ENCODE results near the gene FANCC.

The FANCC gene

DNA sequence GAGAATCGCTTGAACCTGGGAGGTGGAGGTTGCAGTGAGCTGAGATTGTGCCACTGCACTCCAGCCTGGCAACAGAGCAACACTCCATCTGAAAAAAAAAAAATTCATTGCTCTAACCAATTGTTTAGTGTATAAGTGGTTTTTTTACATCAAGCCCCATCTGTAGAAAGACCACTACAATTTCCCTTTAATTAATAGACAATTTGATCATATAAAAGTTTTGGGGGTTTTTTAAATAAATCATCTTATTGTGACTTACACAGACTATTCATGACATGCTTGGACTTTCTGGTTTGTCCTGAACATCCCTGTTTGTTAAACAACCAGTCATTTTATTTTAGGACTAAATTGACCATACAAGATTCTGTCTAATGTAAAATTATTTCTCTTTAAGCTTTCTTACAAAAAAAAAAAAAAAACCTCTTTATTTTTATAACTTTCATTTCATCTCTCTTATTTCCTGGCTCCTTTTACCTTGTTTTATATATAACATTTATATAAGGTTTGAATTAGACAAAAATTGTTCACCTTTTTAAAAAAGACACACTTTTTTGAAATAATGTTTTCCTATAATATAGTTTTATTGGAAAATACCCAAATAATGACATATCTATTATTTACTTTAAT is 9.8 kb upstream of the FANCC start:
- no peaks in the 10 kb centered on the region for H3K36me3 ChIP-seq (ENCODE audit: insufficient read depth, low read length)
- no peaks in the 10 kb centered on the region for H3K9me3 ChIP-seq (ENCODE audit: low read length)
- H3K9ac ChIP-seq (ENCODE audit: low read length), result no peak overlapping the region
- no peaks in the 10 kb centered on the region for H3K27me3 ChIP-seq (ENCODE audit: control insufficient read depth in 1 of 2, insufficient read depth in 2 of 2, low read length in 2 of 2)
- H3K27ac ChIP-seq (ENCODE audit: low read depth, low read length), result no peak overlapping the region
- H3K4me3 ChIP-seq (ENCODE audit: low read depth in 1 of 2, low read length in 2 of 2), result no peak overlapping the region
- no peaks in the 10 kb centered on the region for H3K4me1 ChIP-seq (ENCODE audit: insufficient read depth, low read length)

DNA sequence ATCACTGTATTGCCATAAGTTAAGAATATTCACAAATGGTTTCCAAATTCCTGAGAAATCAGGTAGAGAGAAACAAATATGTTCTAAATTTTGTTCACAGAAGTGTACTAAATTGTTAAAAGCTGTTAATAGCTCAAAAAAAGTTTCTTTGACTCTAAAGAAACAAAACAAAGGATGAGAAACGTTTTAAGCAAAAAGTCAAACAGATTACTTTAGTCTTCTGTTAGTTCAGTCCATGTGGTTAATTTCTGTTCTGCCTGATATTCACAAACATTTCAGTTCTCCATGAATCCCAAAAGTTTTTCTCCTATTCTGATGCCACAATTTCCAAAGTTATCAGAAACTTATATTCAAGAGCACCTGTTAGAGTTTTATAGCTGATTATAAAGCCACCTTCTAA is 7.7 kb upstream of the FANCC start:
- H3K9ac ChIP-seq (ENCODE audit: low read length), result no peak overlapping the region
- no peak overlapping the region for H3K4me3 ChIP-seq (ENCODE audit: low read depth in 1 of 2, low read length in 2 of 2)
- no peaks in the 10 kb centered on the region for H3K36me3 ChIP-seq (ENCODE audit: insufficient read depth, low read length)
- H3K27me3 ChIP-seq (ENCODE audit: control insufficient read depth in 1 of 2, insufficient read depth in 2 of 2, low read length in 2 of 2), result no peaks in the 10 kb centered on the region
- H3K9me3 ChIP-seq (ENCODE audit: low read length), result no peaks in the 10 kb centered on the region
- H3K27ac ChIP-seq (ENCODE audit: low read depth, low read length), result no peak overlapping the region
- H3K4me1 ChIP-seq (ENCODE audit: insufficient read depth, low read length), result no peaks in the 10 kb centered on the region

DNA sequence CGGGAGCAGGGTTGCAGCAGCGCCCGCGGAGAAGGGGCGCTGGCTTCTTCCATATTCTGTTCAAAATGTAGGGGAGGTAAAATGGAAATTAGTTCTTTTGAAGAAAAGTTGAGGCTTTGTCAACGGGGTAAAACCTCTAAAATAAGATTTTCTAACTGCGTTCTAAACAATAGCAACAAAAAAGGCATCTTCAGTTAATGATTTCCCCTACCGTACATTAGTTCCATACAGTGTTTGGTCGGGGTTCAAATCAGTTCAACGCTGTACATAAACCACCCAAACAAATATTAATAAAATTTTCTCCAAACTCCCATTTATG is 343 bp upstream of the FANCC start:
- Histone ChIP-seq H3K9me3 (ENCODE audit: low read length) (no peaks in the 10 kb centered on the region), H3K27ac (ENCODE audit: low read depth, low read length) (peak overlapping the region; percentile 96), H3K36me3 (ENCODE audit: insufficient read depth, low read length) (no peaks in the 10 kb centered on the region), H3K4me3 (ENCODE audit: low read depth in 1 of 2, low read length in 2 of 2) (peak overlapping the region; percentile 62 to 90), H3K27me3 (ENCODE audit: control insufficient read depth in 1 of 2, insufficient read depth in 2 of 2, low read length in 2 of 2) (no peaks in the 10 kb centered on the region), H3K4me1 (ENCODE audit: insufficient read depth, low read length) (no peaks in the 10 kb centered on the region), H3K9ac (ENCODE audit: low read length) (peak overlapping the region; percentile 15)

DNA sequence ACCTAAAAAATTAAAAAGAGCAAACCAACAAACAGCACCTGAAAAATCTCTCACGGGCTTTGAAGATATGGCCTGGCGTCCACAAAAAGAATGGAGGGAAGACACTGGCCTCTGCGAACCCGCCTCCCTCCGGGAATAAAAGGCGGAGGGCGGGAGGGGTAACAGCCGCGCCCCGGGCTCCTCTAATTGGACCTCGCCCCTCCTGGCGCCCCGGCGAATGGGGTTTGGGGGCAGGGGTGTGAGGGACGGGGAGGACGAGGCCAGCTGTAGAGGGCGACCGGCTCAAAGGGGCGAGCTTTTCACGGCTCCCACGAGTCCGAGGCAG is 753 bp downstream of the FANCC start:
- Histone ChIP-seq H3K9me3 (ENCODE audit: low read length) (no peaks in the 10 kb centered on the region), H3K27me3 (ENCODE audit: control insufficient read depth in 1 of 2, insufficient read depth in 2 of 2, low read length in 2 of 2) (no peaks in the 10 kb centered on the region), H3K27ac (ENCODE audit: low read depth, low read length) (peak overlapping the region; percentile 73), H3K36me3 (ENCODE audit: insufficient read depth, low read length) (no peaks in the 10 kb centered on the region), H3K4me1 (ENCODE audit: insufficient read depth, low read length) (no peaks in the 10 kb centered on the region), H3K4me3 (ENCODE audit: low read depth in 1 of 2, low read length in 2 of 2) (peak overlapping the region; percentile 62 to 90), H3K9ac (ENCODE audit: low read length) (peak overlapping the region; percentile 56)

DNA sequence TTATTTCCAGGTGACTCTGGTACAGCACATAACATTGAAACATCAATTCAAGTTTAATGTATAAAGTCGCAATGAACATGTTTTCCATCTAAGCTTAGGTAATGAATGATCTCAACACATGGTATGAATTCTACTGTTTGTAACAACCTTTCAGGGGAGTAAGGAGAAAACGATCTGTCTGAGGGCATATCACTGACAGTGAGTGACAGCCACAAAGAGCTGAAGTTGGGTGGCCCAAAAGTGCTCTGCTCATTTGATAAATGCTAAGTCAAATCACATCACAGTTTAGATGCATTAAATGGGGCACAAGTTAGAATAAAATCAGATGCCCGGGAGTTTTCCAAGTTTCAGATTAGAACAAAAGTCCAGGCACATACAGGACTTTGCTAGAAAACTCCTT is 1.2 kb downstream of the FANCC start:
- Histone ChIP-seq H3K36me3 (ENCODE audit: insufficient read depth, low read length) (no peaks in the 10 kb centered on the region), H3K27ac (ENCODE audit: low read depth, low read length) (peak overlapping the region; percentile 73), H3K9me3 (ENCODE audit: low read length) (no peaks in the 10 kb centered on the region), H3K4me3 (ENCODE audit: low read depth in 1 of 2, low read length in 2 of 2) (peak overlapping the region; percentile 62 to 90), H3K4me1 (ENCODE audit: insufficient read depth, low read length) (no peaks in the 10 kb centered on the region), H3K27me3 (ENCODE audit: control insufficient read depth in 1 of 2, insufficient read depth in 2 of 2, low read length in 2 of 2) (no peaks in the 10 kb centered on the region), H3K9ac (ENCODE audit: low read length) (peak overlapping the region; percentile 56)

DNA sequence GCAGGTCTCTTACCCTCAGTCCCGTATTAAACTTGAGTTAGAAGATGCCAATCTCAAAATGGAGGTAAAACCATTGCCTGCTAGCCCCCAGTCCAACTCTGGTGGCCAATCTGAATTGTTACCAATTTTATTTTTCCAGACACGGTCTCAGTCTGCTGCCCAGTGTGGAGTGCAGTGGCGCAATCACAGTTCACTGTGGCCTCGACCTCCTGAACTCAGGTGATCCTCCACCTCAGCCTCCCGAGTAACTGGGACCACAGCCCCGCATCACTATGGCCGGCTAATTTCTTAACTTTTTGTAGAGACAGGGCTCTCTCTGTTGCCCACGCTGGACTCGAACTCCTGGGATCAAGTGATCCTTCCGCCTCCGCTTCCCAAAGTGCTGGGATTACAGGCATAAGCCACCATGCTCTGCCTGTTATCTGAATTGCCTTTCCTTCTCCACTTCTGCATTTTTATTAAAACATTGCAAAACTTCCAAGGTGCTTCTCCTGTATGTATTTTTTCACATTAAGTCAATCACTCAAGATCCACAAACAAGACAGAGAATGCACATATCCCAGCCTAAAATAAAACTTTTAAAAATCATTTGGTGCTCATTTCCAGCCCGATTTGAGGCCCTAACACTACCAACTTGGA is 2.3 kb downstream of the FANCC start:
- Histone ChIP-seq H3K4me1 (ENCODE audit: insufficient read depth, low read length) (no peaks in the 10 kb centered on the region), H3K4me3 (ENCODE audit: low read depth in 1 of 2, low read length in 2 of 2) (no peak overlapping the region), H3K9ac (ENCODE audit: low read length) (no peak overlapping the region), H3K27me3 (ENCODE audit: control insufficient read depth in 1 of 2, insufficient read depth in 2 of 2, low read length in 2 of 2) (no peaks in the 10 kb centered on the region), H3K27ac (ENCODE audit: low read depth, low read length) (no peak overlapping the region), H3K36me3 (ENCODE audit: insufficient read depth, low read length) (no peaks in the 10 kb centered on the region), H3K9me3 (ENCODE audit: low read length) (no peaks in the 10 kb centered on the region)

DNA sequence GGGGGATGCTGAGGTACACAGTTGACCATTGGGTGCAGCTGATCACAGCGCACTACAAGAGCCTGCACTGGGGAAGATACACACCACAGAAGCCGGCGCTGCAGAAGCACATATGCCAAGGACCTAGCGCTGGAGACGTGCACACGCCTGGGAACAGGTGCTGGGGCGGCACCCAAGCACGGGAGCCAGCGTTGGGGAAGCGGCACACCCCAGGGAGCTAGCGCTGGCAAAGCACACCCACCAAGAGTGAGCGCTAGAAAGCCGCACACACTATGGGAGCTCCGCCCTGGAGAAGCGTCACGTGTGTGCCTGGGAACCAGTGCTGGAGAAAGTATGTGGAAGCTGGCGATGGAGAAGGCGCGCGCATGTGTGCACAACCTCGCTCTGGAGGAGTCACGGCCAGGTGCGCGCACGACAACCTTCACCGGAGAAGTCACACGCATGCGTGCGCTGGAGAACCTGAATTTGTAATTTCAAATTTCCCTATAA is 4.5 kb downstream of the FANCC start:
- H3K36me3 ChIP-seq (ENCODE audit: insufficient read depth, low read length), result no peaks in the 10 kb centered on the region
- H3K4me3 ChIP-seq (ENCODE audit: low read depth in 1 of 2, low read length in 2 of 2), result peak overlapping the region in 1 of 2 donors; percentile 55
- no peak overlapping the region for H3K9ac ChIP-seq (ENCODE audit: low read length)
- no peak overlapping the region for H3K27ac ChIP-seq (ENCODE audit: low read depth, low read length)
- no peaks in the 10 kb centered on the region for H3K4me1 ChIP-seq (ENCODE audit: insufficient read depth, low read length)
- H3K9me3 ChIP-seq (ENCODE audit: low read length), result no peaks in the 10 kb centered on the region
- H3K27me3 ChIP-seq (ENCODE audit: control insufficient read depth in 1 of 2, insufficient read depth in 2 of 2, low read length in 2 of 2), result no peaks in the 10 kb centered on the region

DNA sequence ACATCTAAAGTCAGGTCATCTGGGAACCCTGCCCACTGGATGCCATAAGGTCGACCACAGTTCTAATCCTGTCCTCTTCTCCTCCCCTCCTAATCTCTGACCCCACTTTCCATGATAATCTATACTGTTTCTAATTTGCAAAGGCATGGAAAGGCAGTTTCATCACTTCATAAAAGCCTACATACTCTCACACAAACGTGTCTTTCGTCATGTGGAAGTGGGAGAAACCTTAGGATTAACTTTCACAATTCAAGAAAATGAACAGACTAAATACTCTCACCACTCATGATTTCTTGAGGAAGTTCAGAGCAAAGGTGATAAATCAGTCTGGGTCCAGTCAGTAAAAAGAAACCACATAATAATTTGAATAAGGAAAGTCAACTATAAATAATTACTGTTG is 5.5 kb downstream of the FANCC start:
- Histone ChIP-seq H3K27ac (ENCODE audit: low read depth, low read length) (no peak overlapping the region), H3K36me3 (ENCODE audit: insufficient read depth, low read length) (no peaks in the 10 kb centered on the region), H3K9ac (ENCODE audit: low read length) (no peak overlapping the region), H3K27me3 (ENCODE audit: control insufficient read depth in 1 of 2, insufficient read depth in 2 of 2, low read length in 2 of 2) (no peaks in the 10 kb centered on the region), H3K9me3 (ENCODE audit: low read length) (no peaks in the 10 kb centered on the region), H3K4me3 (ENCODE audit: low read depth in 1 of 2, low read length in 2 of 2) (no peak overlapping the region), H3K4me1 (ENCODE audit: insufficient read depth, low read length) (no peaks in the 10 kb centered on the region)

DNA sequence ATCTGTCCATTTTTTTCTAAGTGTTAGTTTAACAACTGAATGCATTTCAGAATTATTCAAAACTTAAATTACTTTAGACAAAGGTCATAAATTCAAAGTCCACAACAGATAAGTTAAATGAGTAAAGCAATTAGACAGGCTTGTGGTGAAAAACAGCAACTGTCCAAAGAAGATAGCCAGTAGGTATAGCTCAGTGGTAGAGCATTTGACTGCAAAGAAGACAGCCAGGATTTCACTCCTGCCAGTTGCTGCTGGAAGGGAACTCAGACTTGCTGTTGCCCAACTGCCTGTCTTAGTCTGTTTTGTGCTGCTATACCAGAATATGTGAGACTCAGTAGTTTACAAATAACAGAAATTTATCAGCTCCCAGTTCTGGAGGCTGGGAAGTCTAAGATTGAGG is 10.0 kb downstream of the FANCC start:
- Histone ChIP-seq H3K9ac (ENCODE audit: low read length) (no peak overlapping the region), H3K4me3 (ENCODE audit: low read depth in 1 of 2, low read length in 2 of 2) (no peak overlapping the region), H3K27me3 (ENCODE audit: control insufficient read depth in 1 of 2, insufficient read depth in 2 of 2, low read length in 2 of 2) (no peaks in the 10 kb centered on the region), H3K27ac (ENCODE audit: low read depth, low read length) (no peak overlapping the region), H3K36me3 (ENCODE audit: insufficient read depth, low read length) (no peaks in the 10 kb centered on the region), H3K9me3 (ENCODE audit: low read length) (no peaks in the 10 kb centered on the region), H3K4me1 (ENCODE audit: insufficient read depth, low read length) (peaks cover 10% of the 10 kb centered on the region)

DNA sequence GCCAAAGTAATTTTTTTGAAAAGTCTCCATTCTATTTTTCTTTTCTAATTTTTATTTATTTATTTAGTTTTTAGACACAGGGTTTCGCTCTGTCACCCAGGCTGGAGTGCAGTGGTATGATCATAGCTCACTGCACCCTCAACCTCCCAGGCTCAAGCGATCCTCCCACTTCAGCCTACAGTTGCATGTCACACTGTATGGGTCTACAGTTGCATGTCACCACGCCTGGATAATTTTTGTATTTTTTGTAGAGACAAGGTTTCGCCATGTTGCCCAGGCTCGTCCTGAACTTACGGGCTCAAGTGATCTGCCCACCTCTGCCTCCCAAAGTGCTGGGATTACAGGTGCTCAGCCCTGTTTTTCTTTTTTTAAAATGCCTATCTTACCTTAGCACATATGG is 10.7 kb downstream of the FANCC start:
- Histone ChIP-seq H3K36me3 (ENCODE audit: insufficient read depth, low read length) (no peaks in the 10 kb centered on the region), H3K27me3 (ENCODE audit: control insufficient read depth in 1 of 2, insufficient read depth in 2 of 2, low read length in 2 of 2) (no peaks in the 10 kb centered on the region), H3K4me3 (ENCODE audit: low read depth in 1 of 2, low read length in 2 of 2) (no peak overlapping the region), H3K9me3 (ENCODE audit: low read length) (no peaks in the 10 kb centered on the region), H3K27ac (ENCODE audit: low read depth, low read length) (no peak overlapping the region), H3K9ac (ENCODE audit: low read length) (no peak overlapping the region), H3K4me1 (ENCODE audit: insufficient read depth, low read length) (peaks cover 10% of the 10 kb centered on the region)

DNA sequence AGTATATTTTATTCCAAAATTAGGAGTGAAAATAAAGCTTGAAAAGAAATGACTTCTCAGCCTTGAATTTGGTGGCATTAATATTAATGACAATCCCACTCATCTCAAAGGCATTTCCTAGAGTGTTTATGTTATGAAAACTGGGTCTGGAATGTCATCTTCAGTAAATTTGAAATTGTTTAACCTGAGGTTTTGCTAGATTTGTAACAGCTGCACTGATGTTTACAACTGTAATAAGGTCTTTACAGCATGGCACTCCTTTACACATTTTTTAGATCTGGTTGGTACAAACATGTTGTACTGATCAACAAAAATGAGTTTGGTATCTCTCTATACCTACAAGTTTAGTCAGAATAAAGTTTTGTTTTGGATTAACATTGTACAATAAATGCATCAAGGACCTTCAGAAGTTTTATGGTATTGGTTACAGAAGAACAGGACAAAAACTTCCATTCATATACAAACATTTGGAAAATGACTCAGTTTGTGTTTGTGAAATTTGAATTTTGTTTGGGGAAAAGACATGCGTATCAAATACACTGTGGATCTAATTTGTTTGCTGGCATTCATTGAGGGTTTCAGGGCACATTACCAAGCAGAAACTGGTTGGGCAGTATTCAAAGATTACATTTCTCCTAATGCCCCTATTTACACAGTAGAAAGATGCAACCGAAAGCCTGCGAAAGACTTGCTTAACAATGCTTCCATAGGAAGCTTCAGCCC is 11.6 kb downstream of the FANCC start:
- H3K36me3 ChIP-seq (ENCODE audit: insufficient read depth, low read length), result no peaks in the 10 kb centered on the region
- H3K4me3 ChIP-seq (ENCODE audit: low read depth in 1 of 2, low read length in 2 of 2), result no peak overlapping the region
- H3K9ac ChIP-seq (ENCODE audit: low read length), result no peak overlapping the region
- no peak overlapping the region for H3K27ac ChIP-seq (ENCODE audit: low read depth, low read length)
- H3K4me1 ChIP-seq (ENCODE audit: insufficient read depth, low read length), result peaks cover 10% of the 10 kb centered on the region
- H3K9me3 ChIP-seq (ENCODE audit: low read length), result no peaks in the 10 kb centered on the region
- H3K27me3 ChIP-seq (ENCODE audit: control insufficient read depth in 1 of 2, insufficient read depth in 2 of 2, low read length in 2 of 2), result no peaks in the 10 kb centered on the region

DNA sequence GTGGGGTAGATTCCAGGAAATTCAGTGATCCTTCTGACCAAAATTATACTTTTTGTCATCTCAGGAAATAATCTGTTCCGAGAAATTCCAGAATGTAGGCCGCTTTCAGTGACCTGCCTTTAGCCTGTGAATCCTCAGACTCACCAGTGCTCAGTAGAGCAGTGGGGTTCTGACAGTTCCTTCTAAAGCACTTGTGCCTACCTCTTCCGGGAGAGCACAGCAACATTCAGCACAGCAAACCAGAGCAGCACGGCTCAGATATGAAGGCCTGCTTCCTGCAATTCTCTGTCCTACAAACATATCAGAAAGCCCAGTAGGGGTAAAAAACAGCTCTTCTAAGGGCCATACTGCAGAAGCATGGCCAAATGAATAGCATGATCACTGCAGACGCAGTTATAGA is 15.0 kb downstream of the FANCC start:
- H3K4me1 ChIP-seq (ENCODE audit: insufficient read depth, low read length), result peaks cover 10% of the 10 kb centered on the region
- no peaks in the 10 kb centered on the region for H3K27me3 ChIP-seq (ENCODE audit: control insufficient read depth in 1 of 2, insufficient read depth in 2 of 2, low read length in 2 of 2)
- no peaks in the 10 kb centered on the region for H3K9me3 ChIP-seq (ENCODE audit: low read length)
- H3K9ac ChIP-seq (ENCODE audit: low read length), result no peak overlapping the region
- no peak overlapping the region for H3K27ac ChIP-seq (ENCODE audit: low read depth, low read length)
- H3K4me3 ChIP-seq (ENCODE audit: low read depth in 1 of 2, low read length in 2 of 2), result no peak overlapping the region
- H3K36me3 ChIP-seq (ENCODE audit: insufficient read depth, low read length), result no peaks in the 10 kb centered on the region
